HG03060 (cell line): ENCODE measurements around the gene MRFAP1.
A peak's percentile ranks its signal among the peaks of the same experiment; 100 is the strongest.

Experiments used
- ATAC-seq: cut with Tn5 transposase; IDR thresholded peaks from one replicate; pipeline ENCODE4 v1.9.1; 2021; ENCODE audit warnings: low read depth, moderate number of reproducible peaks; ENCODE audit not compliant: unreplicated experiment

The MRFAP1 gene

DNA sequence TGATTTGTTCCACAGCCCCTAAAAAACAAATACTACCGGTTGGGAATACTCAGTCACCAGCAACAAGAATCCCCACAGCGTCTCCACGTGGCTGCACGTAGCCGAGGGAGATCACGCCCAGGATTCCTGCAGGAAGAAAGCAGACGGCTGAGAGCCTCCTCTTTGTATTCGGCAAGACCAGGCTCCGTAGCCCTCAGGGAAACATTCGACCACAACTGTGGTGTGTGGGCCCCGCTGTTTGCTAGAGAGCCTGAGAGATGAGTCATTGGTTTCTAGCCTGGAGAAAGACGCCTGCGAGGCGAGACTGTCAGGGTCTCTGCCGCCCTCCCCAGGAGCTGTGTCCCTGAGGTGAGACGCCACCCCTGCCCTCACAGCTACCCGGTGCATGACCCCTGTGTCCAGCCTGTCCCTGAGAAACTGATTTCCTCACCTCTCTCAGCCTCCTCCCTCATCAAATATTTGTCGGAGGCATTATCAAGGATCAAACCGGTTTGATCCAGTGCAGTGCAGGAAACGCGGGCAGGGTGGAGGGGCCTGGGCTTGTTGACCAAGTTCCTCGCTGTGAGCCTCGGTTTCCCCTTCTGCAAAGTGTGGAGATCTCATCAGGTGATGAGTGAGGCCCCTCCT is 48.5 kb downstream of the MRFAP1 start:
- peak; percentile 61 for ATAC-seq

DNA sequence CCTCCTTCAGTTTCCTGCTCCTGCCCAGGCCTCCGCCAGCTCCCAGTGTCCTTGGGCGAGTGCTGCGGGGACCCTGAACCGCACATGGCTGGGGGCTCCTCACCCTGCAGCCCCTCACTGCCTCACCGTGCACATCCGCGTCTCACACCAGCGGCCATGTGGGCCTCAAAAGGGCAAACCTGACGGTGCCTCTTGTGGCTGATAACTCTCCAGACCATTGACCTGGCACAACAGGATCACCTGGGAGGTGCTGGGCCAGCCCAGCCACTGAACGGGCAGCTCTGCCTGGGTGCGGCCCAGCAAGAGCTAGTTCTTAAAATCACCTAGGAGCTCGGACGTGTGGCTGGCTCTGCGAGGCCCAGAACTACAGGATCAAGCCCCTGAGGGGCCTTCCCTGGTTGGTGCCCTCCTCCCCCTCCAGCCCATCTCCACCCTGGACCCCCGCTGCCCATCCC is 49.0 kb downstream of the MRFAP1 start:
- no peak for ATAC-seq
